ENCODE measurements around the gene ARHGAP18.

ARHGAP18 gene

GRCh38 chr6:129692467-129692866, 17.5 kb downstream of the ARHGAP18 start:
- H3K4me3 ChIP-seq (ENCODE audit: low read length) = no peak overlapping the region
- TF ChIP-seq ZNF274 (IDR thresholded peaks at IDR 0.05; ENCODE audit: low read depth, low read length) = no peak

- H3K4me3 ChIP-seq (ENCODE audit: low read length) = no peak overlapping the region
- TF ChIP-seq ZNF274 (IDR thresholded peaks at IDR 0.05; ENCODE audit: low read depth, low read length) = no peak
These were observed 18.3 kb downstream of the ARHGAP18 start for GRCh38 chr6:129691709-129692108.

GRCh38 chr6:129691043-129691640, 18.8 kb downstream of the ARHGAP18 start:
- TF ChIP-seq ZNF274 (IDR thresholded peaks at IDR 0.05; ENCODE audit: low read depth, low read length) = no peak
- H3K4me3 ChIP-seq (ENCODE audit: low read length) = no peak overlapping the region

DNA sequence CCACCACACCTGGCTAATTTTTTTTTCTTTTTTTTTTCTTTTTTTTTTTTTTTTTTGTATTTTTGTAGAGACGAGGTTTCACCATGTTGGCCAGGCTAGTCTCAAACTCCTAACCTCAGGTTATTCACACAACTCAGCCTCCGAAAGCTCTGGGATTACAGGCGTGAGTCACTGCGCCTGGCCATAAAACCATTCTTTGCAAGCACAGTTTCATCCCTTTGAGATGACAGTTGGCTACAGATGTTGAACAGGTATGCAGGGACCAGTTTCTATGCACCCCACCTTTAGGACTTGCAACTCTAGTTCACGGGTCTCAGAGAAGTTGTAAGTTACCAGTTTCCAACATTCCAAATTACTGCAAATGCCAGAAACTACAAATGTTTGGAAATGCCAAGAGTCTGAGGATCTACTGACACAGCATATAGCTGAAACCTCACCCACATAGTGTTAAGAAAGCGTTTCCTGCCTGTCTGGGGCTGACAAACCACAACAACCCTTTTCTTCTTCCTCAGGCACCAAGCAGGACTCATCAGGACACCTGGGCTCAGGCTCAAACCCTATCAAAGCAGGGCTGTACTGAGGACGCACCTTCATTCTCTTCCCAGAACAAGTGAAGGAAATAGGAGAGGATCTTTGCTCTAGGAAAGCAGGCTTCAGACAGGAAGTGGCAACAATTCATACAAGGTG, 22.9 kb downstream of the ARHGAP18 start:
- H3K4me3 ChIP-seq (ENCODE audit: low read length) = no peak overlapping the region; the same call in 1 of the 2 replicates
- TF ChIP-seq ZNF274 (IDR thresholded peaks at IDR 0.05; ENCODE audit: low read depth, low read length) = no peak

- H3K4me3 ChIP-seq (ENCODE audit: low read length) = no peak overlapping the region; the same call in 1 of the 2 replicates
These were observed 24.3 kb downstream of the ARHGAP18 start for GRCh38 chr6:129685662-129686031.

GRCh38 chr6:129684903-129685661, 24.9 kb downstream of the ARHGAP18 start:
- no peak for TF ChIP-seq ZNF274 (IDR thresholded peaks at IDR 0.05; ENCODE audit: low read depth, low read length)
- H3K4me3 ChIP-seq (ENCODE audit: low read length) = no peak overlapping the region; the same call in 1 of the 2 replicates

More at GRCh38 chr6:129685662-129686031, 24.3 kb downstream of the ARHGAP18 start:
- no peak for TF ChIP-seq ZNF274 (IDR thresholded peaks at IDR 0.05; ENCODE audit: low read depth, low read length)

GRCh38 chr6:129684323-129684884, 25.6 kb downstream of the ARHGAP18 start:
- TF ChIP-seq ZNF274 (IDR thresholded peaks at IDR 0.05; ENCODE audit: low read depth, low read length) = no peak
- H3K4me3 ChIP-seq (ENCODE audit: low read length) = no peak overlapping the region; the same call in 1 of the 2 replicates

- H3K4me3 ChIP-seq (ENCODE audit: low read length) = peak overlapping the region; percentile 17; the same call in 1 of the 2 replicates
- TF ChIP-seq ZNF274 (IDR thresholded peaks at IDR 0.05; ENCODE audit: low read depth, low read length) = no peak
These were observed 26.2 kb downstream of the ARHGAP18 start for GRCh38 chr6:129683601-129684322.

- no peak overlapping the region for H3K4me3 ChIP-seq (ENCODE audit: low read length)
- no peak for TF ChIP-seq ZNF274 (IDR thresholded peaks at IDR 0.05; ENCODE audit: low read depth, low read length)
These were observed 28.1 kb downstream of the ARHGAP18 start for GRCh38 chr6:129681913-129682205.

DNA sequence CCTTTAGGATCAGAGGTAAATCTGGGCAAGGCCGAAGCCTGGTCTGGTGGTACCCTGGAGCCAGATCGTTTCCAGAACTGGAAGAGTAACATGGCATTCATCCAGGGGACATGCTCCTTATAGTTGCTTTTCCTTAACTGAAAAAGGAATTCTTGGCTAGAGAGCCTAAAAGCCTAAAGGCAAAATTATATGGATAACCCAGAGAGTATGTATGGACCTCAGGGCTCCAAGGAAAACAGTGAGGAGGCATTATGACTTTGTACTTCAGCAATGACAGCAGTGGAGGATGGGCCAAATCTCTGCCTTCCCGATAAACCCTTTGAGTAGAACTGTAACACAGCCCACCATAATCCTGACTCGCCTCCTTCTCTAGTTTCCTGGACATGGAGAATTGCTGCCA, 29.3 kb downstream of the ARHGAP18 start:
- TF ChIP-seq ZNF274 (IDR thresholded peaks at IDR 0.05; ENCODE audit: low read depth, low read length) = no peak
- H3K4me3 ChIP-seq (ENCODE audit: low read length) = no peak overlapping the region

- no peak for TF ChIP-seq ZNF274 (IDR thresholded peaks at IDR 0.05; ENCODE audit: low read depth, low read length)
- no peak overlapping the region for H3K4me3 ChIP-seq (ENCODE audit: low read length)
These were observed 30.2 kb downstream of the ARHGAP18 start for GRCh38 chr6:129679758-129680157.

DNA sequence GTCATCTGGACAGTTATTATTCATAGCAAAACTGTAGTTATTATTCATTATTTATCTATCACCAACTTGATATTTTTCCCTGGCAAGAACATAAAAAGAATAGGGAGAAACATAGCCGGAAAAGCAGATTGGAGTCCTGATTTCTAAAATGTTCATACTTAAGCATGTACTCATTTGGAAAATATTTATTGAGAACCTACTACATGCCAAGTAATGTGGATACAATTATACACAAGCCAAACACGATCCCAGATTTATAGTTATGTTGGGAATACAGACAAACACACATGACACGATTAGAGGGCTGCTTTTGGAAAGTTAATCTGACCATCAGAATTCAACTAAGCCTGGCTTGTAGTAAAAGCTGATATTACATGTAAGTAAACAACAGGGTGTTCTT, 30.7 kb downstream of the ARHGAP18 start:
- no peak for TF ChIP-seq ZNF274 (IDR thresholded peaks at IDR 0.05; ENCODE audit: low read depth, low read length)
- no peak overlapping the region for H3K4me3 ChIP-seq (ENCODE audit: low read length)

- no peak for TF ChIP-seq ZNF274 (IDR thresholded peaks at IDR 0.05; ENCODE audit: low read depth, low read length)
- H3K4me3 ChIP-seq (ENCODE audit: low read length) = no peak overlapping the region
These were observed 31.5 kb downstream of the ARHGAP18 start for GRCh38 chr6:129678463-129678862.
